ENCODE measurements around the gene CAMK1D.

The CAMK1D gene

DNA sequence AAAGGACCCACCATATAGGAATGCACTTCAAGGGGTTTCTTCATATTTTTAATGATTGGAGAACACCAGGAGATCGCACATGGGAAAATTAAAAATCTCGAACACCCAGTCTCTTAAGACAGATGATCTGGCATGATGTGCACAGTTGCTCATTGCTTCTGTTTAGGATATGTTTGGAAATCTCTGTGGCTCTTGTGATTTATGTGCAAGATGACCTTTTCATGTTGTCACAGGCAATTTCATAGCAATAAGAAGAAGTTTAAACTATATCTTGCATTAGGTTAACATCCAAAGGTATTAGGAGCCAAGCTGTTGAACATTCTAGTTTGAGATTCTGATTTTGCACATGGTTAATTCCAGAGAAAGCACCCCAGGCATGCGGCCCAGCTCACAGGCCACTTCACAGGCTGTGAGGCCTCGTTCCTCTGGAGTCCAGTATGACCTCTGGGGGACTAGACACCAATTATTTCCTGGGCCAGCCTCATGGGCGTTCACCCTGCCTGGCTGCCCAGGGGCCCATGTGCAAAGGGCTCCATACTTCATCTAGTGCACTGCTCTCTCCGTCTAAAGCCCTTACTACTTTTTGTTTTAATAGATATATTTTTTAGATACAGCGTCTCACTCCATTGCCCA, 28.4 kb downstream of the CAMK1D start:
- DNase-seq, result no peak

DNA sequence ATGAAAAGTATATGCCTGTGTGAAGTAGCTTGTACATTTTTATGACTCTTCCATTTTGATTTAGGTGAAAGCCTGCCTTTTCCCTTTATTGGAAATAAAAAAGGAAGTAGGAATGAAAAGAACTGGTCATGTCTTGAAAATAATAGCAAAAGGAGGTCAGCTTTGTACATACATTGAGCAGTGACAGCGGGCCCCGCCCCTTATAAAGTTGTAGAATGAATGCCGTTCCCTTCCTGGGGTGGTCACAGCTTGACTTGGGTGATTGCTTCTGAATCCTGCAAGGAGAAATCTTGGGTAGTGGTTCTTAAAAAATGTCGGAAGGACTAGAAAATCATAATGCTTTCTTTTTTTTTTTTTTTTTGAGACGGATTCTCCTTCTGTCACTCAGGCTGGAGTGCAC, 31.7 kb downstream of the CAMK1D start:
- no peak for DNase-seq

DNA sequence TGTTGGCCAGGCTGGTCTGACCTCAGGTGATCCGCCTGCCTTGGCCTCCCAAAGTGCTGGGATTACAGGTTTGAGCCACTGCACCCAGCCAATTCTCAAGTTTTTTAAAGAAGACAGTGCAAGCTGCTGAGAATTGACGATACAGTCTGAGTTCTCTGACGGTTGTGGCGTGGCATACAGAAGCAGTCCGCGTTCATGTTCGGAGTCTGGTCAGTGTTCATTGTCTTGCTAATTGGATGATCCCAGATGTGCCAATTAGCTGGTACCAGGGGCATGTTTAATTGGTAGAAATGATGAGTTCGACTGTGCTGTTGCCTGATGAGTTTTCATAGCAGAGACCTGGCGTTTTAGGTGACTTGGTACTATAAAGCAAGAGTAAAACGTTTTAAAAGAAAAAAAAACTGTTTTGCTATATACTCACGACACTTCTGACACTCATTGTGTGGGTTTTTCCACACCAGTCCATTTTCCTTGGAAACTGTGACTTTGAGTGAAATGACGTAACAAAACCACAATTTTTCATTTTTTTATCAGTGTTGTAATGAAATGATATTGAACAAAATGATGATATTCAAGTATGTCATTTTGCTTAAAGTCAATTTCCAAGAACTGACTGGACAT, 32.3 kb downstream of the CAMK1D start:
- DNase-seq, result no peak

GRCh38 chr10:12382157-12382548, 32.8 kb downstream of the CAMK1D start:
- no peak for DNase-seq

- DNase-seq, result no peak
Measured at GRCh38 chr10:12382956-12383531, 33.7 kb downstream of the CAMK1D start.

DNA sequence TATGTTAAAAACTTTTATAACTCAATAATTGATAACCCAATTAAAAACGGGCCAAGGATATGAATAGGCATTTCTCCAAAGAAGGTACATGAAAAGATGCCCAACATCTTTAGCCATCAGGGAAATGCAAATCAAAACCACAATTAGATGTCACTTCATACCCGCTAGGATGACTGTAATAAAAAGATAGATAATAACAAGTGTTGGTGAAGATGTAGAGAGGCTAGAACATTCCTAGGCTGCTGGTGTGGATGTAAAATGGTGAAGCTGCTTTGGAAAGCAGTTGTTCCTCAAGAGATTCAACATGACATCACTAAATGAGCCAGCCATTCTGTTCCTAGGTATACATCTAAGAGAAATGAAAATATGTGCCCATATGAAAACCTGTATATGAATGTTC, 35.6 kb downstream of the CAMK1D start:
- no peak for DNase-seq

DNA sequence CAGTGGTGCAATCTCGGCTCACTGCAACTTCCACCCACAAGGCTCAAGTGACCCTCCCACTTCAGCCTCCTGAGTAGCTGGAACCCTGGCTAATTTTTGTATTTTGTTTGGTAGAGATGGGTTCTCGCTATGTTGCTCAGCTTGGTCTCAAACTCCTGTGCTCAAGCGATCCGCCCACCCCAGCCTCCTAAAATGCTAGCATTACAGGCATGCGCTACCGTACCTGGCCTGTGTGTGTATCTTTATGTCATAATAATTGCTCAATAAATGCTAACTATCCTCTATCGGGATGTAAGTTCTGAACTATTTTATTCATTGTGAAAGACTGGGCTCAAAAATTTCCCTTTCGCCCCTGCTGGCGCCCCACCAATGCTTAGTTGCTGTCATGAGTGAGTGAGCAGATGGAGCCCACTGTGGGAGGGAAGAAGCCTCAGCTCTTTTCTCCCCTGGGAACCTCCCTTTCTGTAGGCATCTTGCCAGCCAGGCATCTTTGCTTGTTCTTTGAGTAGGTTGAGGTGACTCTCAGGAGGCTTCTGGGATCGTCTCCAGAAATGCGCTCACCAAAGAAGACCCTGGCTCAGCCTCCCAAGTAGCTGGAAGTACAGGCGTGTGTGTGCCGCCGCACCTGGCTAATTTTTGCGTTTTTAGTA, 38.3 kb downstream of the CAMK1D start:
- no peak for DNase-seq

- no peak for DNase-seq
Measured at GRCh38 chr10:12388671-12389070, 39.3 kb downstream of the CAMK1D start.

GRCh38 chr10:12389154-12389734, 39.9 kb downstream of the CAMK1D start:
- DNase-seq, result no peak

- no peak for DNase-seq
Measured at GRCh38 chr10:12390733-12391132, 41.4 kb downstream of the CAMK1D start.

DNA sequence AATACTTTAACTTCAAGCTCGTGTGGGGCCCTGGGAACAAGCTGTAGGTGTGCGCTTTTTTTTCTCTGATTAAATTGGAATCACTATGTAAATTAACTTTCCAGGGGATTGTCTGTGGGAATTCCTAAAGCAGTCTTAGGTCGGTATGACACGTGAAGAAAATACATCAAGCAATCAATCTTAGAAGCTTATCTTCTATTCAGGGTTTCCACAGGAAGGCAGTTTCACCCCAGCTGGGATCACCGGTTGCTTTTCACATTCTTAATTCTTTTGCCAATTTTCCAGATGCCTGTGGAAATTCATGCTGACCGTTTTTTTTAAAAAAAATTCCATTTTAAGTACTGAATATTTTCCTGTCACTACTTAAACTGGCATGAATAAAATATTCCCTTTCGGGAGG, 41.9 kb downstream of the CAMK1D start:
- no peak for DNase-seq

DNA sequence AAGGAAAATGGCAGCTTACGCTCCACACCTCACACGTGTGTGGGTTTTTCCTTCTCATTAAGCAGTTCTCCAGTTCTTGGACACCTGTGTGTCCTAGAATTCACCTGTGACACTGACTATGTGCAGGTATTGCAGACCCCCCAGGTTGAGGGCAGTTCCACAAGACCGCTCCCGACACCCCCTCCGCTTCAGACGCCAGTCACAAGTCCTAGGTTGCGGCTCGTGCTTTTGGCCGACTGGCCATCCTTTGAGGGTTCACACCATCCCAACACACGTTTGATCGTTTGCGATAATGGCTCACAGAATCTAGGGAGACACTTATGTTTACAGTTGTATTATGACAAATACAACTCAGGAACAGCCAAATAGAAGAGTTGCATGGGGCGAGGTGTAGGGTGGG, 44.5 kb downstream of the CAMK1D start:
- no peak for DNase-seq

DNA sequence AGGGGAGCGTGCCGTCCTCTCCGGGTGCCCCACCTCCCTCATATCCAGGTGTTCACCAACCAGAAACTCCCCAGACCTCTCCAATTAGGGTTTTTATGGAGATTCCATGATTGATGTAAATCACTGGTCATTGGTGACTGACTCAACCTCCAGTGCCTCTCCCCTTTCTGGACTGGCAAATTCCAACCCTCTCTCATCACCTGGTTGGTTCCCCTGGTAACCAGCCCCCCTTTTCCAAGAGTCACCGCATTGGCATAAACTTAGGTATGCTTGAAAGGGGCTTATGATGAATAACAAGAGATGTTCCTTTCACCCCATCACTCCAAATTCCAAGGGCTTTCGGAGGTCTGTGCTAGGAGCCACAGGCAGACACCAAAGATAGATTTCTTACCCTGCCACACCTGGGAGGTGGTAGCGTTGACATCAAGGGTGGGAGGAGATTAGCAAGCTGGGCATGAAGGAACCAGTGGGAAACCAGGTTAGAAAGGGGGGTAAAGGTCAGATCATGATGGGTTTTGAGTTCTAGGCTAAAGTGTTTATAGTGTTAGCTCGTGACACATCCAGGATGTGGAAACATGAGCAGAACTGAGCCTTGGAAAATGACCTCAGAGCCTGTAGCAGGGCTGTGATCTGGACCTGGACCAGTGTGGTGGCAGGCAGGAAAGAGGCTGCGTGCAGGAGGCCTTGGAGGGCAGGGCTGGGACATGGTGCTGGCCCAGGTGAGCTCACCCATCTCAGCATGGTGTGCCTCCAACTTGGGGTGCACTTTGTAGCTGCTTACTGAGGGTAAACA, 45.1 kb downstream of the CAMK1D start:
- no peak for DNase-seq

- DNase-seq, result no peak
Measured at GRCh38 chr10:12396093-12396492, 46.7 kb downstream of the CAMK1D start.

GRCh38 chr10:12396567-12396966, 47.2 kb downstream of the CAMK1D start:
- no peak for DNase-seq

GRCh38 chr10:12397147-12397896, 48.0 kb downstream of the CAMK1D start:
- DNase-seq, result no peak

DNA sequence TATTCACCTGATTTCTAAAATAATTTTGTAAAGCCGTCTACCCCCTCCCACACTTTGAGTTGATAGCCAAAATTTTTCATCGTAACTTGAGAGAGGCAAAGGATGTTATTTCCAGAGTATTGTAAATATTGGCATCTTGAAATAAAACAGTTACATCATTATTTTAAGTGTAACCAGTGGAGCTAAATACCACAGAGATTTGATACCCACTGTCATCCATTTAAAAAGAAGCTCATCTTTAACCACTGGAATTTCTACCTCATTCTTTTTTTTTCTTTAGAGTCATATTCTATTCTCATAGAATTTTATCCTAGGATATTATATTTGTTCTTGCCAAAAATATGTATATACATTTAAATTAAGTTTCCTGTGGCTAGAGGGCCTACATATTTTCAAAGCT, 48.6 kb downstream of the CAMK1D start:
- DNase-seq, result no peak

DNA sequence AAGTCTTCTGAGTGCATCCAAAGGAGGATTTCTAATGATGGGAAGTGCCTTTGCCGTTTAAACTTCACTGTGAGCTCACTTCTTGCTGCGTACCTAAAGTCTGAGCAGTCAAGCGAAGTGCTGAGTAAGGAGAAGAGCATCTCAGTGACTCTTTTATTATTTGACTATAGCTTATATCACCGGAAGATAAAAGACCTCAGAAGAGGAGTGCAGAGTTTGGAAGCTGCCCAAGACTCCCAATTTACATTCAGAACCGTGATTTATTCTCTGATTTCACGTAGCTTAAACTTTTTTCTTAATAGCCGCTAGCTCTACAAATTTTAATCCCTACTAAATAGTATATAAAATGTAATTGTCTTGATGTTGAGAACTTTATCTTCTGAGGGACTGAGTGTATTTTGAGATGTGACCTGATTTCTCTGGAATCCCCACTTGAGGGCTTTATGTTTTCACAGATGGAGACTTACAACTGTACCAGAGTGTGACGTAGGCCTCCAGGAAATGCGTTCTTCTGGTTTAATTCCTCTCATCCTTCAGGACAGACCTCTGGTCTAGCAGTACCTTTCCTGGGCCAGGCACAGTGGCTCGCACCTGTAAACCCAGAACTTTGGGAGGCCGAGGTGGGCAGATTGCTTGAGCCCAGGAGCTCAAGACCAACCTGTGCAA, 51.1 kb downstream of the CAMK1D start:
- DNase-seq, result no peak

- no peak for DNase-seq
Measured at GRCh38 chr10:12401466-12401865, 52.1 kb downstream of the CAMK1D start.

GRCh38 chr10:12403119-12403518, 53.8 kb downstream of the CAMK1D start:
- DNase-seq, result no peak

Data from NCI-H748 treated with DMSO at 0.1 percent for 48 hours (cell line).